Islet of Langerhans (tissue), 1 donor: ENCODE data around the gene HOXC13.

ENCODE experiments used
- FAIRE-seq: peaks from one replicate; lab custom pipeline; 2011; peaks lifted over from hg19 to GRCh38; lab: Jason Lieb, UNC

HOXC13 gene, protein sequence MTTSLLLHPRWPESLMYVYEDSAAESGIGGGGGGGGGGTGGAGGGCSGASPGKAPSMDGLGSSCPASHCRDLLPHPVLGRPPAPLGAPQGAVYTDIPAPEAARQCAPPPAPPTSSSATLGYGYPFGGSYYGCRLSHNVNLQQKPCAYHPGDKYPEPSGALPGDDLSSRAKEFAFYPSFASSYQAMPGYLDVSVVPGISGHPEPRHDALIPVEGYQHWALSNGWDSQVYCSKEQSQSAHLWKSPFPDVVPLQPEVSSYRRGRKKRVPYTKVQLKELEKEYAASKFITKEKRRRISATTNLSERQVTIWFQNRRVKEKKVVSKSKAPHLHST

DNA sequence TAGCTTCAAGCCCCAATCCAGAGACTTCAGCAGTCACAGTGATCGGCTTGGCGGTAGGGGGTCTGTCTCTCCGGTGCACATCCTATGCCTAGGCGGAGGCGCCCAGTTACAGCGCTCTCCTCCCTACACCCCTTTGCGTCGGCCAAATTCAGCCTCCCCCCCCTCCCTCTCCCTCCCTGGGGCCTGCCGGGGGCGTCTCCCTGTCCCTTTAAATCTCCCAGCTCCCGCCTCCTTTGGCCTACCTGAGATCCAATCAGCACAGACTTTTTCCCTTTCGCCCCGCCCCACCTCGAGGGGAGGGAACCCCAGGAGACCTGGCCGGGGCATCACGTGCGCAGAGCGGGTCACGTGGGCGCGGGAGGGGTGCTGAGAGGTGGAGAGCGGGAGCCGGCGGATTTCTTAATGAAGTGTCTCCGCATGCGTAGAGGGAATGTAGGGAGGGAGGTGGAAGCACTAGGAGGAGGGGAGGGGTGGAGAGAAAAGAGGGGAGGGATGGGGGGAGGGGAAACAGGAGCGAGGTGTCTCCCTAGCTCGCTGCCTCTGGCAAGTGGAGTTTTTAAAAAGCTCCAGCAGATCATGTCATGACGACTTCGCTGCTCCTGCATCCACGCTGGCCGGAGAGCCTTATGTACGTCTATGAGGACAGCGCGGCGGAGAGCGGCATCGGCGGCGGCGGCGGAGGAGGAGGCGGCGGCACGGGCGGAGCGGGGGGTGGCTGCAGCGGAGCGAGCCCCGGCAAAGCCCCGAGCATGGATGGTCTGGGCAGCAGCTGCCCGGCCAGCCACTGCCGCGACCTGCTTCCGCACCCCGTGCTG, at the start of gene HOXC13:
HOXC13 (plus strand) TSS at position 506 of the 815 bp plus-strand sequence; CDS start at position 582, 76 bp downstream.
- no peak for FAIRE-seq

DNA sequence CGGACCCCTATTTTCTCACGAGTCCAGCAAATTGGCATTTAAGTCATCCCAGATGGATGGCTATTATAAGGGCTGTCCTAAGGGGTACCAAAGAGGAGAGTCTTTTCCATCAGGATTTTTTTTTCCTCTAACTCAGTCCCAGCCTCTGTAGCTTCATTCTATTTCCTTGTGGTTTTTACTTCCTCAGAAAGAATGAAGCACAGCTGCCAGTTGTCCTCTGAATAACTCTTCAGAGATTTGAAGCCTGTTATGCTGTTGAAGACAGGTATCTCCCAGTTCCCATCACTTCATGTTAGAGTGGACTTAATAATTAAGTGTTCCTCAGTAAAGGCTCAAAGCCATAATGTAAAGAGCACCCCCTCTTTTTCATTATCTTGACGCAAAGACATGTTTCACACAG, 48.5 kb upstream of the HOXC13 start:
- no peak for FAIRE-seq

DNA sequence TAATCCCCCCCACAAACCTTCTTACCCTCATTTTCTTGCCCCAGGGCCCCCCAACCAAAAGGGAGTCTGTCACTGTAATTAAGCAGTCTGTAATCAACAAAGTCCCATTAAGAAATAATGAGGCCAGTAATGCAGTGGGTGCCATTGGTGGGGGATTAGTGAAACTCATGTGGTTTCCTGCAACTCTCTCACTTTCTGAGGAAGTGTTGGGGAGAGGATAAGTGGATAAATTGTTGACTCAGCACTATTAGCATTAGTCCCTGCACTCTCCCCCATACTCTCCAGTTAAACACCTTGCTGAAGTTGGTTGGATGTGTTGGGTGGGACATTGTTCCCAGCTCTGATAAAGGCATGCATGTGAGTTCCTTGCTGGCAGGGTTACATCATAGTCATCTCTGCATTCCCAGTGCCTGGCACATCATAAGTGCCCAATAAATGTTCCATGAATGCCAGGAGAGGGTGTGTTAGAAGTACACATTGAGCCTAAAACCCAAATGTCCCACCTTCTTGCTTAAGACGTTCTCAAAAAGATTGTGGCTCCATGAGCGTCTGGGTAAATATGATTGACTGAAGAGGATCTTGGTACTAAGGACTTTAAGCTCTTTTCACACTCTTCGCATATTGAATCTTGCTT, 45.8 kb upstream of the HOXC13 start:
- FAIRE-seq, result no peak

GRCh38 chr12:53899230-53899629, 39.4 kb upstream of the HOXC13 start:
- no peak for FAIRE-seq

- FAIRE-seq, result no peak
Observed at GRCh38 chr12:53907103-53907502, 31.5 kb upstream of the HOXC13 start.

DNA sequence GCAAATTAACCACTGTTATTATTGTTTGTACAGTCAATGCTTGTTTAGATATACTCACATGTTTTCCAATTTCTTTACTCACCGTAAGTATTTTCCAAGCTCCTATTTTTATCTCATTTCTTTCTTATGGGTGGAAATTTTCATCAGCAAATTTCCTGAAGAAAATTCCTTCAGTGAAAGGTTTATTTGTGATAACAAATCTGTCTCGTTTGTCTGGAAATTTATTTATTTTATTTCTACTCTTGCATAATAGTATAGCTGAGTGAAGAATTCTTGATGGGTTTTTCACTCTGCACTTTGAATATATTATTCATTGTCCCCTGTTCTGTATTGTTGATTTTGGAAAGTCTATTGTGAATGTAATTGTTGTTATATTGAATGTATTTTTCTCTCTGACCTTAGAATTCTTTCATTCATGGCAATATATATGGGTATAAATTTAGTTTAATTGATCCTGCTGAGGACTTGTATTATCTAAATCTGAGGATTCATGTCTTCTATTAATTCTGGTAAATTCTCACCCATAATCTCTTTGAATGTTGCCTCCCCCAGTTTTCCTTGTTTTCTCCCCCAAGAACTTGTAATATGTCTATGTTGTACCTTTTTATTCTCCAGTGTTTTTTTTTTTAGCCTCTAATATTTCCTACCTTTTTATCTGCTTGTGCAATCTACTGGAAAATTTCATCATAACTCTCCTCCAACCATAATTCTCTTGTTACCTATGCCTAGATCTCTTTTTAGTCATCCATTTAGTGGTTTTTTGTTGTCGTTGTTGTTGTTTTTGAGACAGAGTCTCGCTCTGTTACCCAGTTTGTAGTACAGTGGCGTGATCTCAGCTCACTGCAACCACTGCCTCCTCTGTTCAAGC, 21.6 kb upstream of the HOXC13 start:
- FAIRE-seq, result no peak

GRCh38 chr12:53924521-53925405, 13.9 kb upstream of the HOXC13 start:
- no peak for FAIRE-seq

GRCh38 chr12:53927220-53928029, 11.2 kb upstream of the HOXC13 start:
- FAIRE-seq, result no peak

- FAIRE-seq, result no peak
Observed at GRCh38 chr12:53928054-53928835, 10.4 kb upstream of the HOXC13 start.

DNA sequence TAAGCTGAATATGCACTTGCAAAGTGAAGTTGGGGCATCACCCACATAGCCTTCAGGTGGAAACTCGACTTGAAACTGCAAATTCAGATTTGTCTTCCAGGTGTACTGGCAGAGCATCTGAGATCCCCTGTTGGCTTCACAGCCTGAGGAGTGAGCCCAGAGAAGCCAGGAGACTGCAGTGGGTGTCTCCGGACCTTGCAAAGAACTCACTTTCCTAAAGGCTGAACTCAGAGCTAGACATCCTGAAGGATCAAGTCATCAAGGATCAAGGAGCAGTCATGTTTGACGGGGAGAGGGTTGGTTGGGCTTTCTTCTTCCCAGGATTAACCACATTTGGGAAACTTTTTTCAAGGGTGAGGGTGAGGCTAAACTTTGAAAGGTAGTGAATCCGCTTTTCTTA, 9.1 kb upstream of the HOXC13 start:
- no peak for FAIRE-seq

DNA sequence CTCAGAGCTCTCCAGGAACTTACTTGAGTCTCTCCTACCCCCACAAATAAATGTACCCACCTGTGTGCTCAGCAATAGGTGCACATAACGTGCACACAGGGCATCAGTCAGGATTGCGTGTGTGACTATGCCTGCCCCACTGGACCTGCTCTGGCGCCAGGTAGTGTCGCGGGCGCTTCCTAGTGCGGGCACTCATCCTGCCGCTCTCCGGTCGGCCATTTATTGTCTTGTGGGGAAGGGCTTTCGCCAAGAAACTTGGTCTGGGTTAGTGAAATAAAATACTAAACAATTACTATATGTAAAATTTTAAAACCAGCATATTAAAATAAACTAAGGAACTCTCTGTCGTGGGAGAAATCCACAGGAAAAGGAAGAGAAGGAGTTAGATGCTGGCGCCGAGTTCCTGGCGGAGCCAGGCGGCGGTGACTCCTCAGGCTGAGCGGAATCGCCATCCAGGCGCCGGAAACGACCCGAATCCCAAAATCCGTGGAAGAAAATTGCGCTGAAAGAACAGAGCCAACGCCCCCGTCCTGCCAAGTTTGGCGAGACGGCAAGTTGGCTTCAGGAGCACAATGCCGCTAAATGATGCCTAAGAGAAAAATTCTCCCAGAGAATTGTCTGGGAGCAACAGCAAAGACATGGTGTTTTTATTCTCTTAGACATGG, 7.9 kb upstream of the HOXC13 start:
- FAIRE-seq, result no peak

- FAIRE-seq, result no peak
Observed at GRCh38 chr12:53931844-53932581, 6.6 kb upstream of the HOXC13 start.

DNA sequence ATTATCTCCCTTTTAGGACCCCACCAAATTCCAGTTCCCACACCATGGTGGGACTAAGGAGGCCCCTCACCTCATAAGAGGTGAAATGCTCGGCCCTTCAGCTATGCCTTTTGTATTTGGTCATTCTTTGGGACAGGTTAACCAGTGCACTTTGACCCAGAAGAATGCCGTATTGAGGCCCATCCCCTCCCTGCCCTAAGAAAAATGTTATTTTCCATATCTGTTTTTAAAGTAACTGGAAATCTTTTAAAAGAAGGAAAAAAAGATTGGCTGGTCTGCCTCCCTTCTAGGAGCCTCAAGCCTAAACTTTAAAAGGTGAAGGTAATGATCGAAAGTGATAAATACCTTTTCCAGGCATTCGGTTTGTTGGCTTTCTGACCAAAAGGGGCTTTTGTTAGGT, 5.7 kb upstream of the HOXC13 start:
- FAIRE-seq, result no peak

- no peak for FAIRE-seq
Observed at GRCh38 chr12:53935383-53936341, 3.0 kb upstream of the HOXC13 start.

- FAIRE-seq, result no peak
Observed at GRCh38 chr12:53937099-53937498, 1.5 kb upstream of the HOXC13 start.

DNA sequence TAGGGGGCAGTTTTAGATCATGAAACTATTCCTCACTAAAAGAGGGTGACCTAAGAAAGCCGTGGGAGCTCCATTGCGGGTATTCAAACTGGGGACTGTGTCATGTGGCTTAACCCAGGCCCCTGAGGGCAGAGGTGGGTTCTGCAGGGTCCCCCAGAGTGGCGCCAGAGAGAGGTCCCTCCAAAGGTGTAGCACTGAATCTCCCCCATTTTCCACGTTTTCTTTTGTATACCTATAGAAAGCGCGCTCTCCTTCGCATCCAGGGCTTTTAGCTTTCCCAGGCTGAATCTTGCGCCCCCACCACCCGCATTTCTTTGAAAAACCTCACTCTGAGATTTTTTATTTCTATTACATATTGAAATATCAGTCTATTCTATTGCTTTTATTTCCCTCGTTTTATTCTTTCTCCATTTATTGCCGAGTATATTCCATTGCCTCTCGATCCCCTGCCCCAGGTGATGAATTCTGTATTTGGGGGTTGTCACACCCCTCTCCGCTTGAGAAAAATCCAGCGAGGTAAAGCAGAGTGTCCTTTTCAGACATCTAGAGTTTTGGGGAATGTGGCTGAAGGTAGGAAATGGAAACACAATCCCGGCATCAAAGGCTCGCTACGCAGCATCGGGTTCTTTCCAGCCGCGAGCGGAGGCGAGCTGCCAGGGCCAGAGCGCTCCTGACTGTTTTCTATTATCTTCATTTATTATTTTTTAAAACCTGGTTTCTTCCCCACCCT, 870 bp upstream of the HOXC13 start:
- FAIRE-seq, result no peak
